Myocyte (in vitro differentiated cells): ENCODE results near the gene KLHL3. TPM values are rescaled to one million over a fixed set of nuclear protein-coding genes. Genes with fewer than 3 reads are reported as not detected.

Source experiments
- DNase-seq: peaks from one replicate; pipeline ENCODE4 v3.0.0-alpha.2; 2012; ENCODE audit warnings: low read depth
- total RNA-seq: library from RNA; depleted of rRNA; stranded (reverse); fragments of >200 nt; gene quantifications from 2 replicates; pipeline ENCODE4 v1.2.3, GENCODE V29; 2014

KLHL3 gene
- total RNA-seq, 1 donor from 2014 or later = 1.2 TPM

- no peak for DNase-seq
Measured at GRCh38 chr5:137613554-137614265, 122.2 kb downstream of the KLHL3 start.

- no peak for DNase-seq
Measured at GRCh38 chr5:137612576-137612975, 123.3 kb downstream of the KLHL3 start.

GRCh38 chr5:137611794-137612435, 124.0 kb downstream of the KLHL3 start:
- no peak for DNase-seq

GRCh38 chr5:137611011-137611580, 124.8 kb downstream of the KLHL3 start:
- DNase-seq = no peak

GRCh38 chr5:137610598-137610997, 125.3 kb downstream of the KLHL3 start:
- DNase-seq = no peak

GRCh38 chr5:137609127-137609526, 126.8 kb downstream of the KLHL3 start:
- peak; percentile 22 for DNase-seq

GRCh38 chr5:137607771-137608170, 128.1 kb downstream of the KLHL3 start:
- DNase-seq = no peak

GRCh38 chr5:137606401-137606800, 129.5 kb downstream of the KLHL3 start:
- no peak for DNase-seq

GRCh38 chr5:137605411-137605810, 130.5 kb downstream of the KLHL3 start:
- DNase-seq = no peak

GRCh38 chr5:137604348-137605095, 131.4 kb downstream of the KLHL3 start:
- DNase-seq = no peak

- no peak for DNase-seq
Measured at GRCh38 chr5:137603891-137604290, 132.0 kb downstream of the KLHL3 start.

GRCh38 chr5:137603356-137603755, 132.5 kb downstream of the KLHL3 start:
- DNase-seq = no peak

- no peak for DNase-seq
Measured at GRCh38 chr5:137602721-137603273, 133.1 kb downstream of the KLHL3 start.

GRCh38 chr5:137600721-137601360, 135.0 kb downstream of the KLHL3 start:
- no peak for DNase-seq

GRCh38 chr5:137599457-137599856, 136.4 kb downstream of the KLHL3 start:
- DNase-seq = no peak

- DNase-seq = no peak
Measured at GRCh38 chr5:137598399-137598798, 137.5 kb downstream of the KLHL3 start.

- DNase-seq = no peak
Measured at GRCh38 chr5:137596941-137597340, 138.9 kb downstream of the KLHL3 start.

- no peak for DNase-seq
Measured at GRCh38 chr5:137595396-137596079, 140.4 kb downstream of the KLHL3 start.

GRCh38 chr5:137594717-137595116, 141.2 kb downstream of the KLHL3 start:
- DNase-seq = peak; percentile 32

- no peak for DNase-seq
Measured at GRCh38 chr5:137592317-137592716, 143.6 kb downstream of the KLHL3 start.
